ENCODE measurements around the gene PLEKHO2.

The PLEKHO2 gene

GRCh38 chr15:64855205-64855975, 13.7 kb downstream of the PLEKHO2 start:
- DNase-seq (ENCODE audit: low read depth in 2 of 2): no peak

DNA sequence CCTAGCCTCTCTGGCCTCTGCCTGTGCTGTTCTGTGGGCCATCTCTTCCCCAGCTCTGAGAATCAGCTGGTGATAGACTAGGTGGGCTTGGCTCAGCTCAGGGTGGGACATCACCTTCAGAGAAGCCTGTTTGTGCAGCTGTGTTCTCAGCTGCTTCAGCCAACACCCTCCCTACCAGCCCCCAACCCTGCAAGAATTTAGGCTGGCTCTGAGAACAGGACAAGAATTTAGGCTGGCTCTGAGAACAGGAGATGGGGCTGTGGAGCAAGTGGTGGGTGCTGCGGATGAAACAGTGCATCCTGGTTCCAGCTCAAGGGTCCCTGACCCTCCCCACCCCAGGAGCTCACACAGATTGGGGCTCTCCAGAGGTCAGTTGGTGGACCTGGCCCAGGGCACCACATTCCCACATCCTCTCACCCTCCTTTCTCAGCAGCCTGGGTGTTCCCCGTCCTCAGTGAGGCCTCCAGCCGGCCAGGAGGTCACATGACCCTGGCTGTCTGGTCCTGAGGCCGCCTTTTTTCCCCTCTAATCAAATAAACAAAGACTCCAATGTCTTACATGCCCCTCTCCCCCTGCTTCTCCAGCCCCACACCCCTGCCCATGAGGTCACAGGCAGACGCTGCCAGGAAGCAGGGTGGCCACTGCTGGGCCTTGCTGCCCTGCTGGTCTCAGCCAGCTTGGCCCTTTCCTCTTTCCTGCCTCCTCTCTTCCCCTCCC, 14.9 kb downstream of the PLEKHO2 start:
- DNase-seq (ENCODE audit: low read depth in 2 of 2): no peak

GRCh38 chr15:64857421-64857820, 15.7 kb downstream of the PLEKHO2 start:
- no peak for DNase-seq (ENCODE audit: low read depth in 2 of 2)

GRCh38 chr15:64858021-64858575, 16.4 kb downstream of the PLEKHO2 start:
- no peak for DNase-seq (ENCODE audit: low read depth in 2 of 2)

DNA sequence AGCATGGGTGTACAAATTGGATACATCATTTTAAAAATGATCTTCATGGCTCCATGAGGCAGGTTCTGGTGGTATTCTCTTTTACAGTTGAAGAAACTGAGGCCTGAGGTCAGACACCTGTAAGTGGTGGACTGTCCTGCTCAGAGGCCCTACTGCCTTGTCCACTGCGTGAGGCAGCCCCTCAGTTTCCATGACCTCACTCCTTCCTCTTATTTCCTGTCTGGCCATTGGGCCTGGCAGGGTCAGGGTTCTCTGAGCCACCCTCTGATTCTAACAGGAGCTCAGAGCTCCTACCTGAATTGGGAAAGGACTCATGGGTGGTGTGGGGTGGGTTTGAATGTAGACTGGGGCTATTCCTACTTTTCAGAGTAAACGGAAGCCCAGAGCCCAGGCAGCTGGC, 17.5 kb downstream of the PLEKHO2 start:
- DNase-seq (ENCODE audit: low read depth in 2 of 2): no peak

DNA sequence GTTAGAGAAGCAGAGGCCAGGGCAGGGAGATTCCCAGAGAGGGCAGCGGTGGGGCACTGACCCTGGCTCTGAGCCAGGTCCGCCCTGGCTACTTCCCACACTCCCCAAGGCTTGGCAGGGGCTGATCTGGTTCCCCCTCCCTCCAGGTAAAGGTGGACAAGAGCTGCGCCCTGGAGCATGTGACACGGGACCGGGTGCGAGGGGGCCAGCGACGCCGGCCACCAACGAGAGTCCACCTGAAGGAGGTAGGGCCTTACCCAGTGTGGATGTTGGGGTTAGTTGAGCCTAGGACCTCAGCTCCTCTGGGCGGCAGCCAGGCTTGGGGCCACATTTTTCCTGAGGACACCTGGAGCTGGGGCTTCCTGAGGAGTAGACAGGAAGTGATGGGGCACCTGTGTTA, 19.6 kb downstream of the PLEKHO2 start:
- no peak for DNase-seq (ENCODE audit: low read depth in 2 of 2)

- DNase-seq (ENCODE audit: low read depth in 2 of 2): no peak
Observed at GRCh38 chr15:64861960-64862359, 20.2 kb downstream of the PLEKHO2 start.

GRCh38 chr15:64862408-64862807, 20.7 kb downstream of the PLEKHO2 start:
- no peak for DNase-seq (ENCODE audit: low read depth in 2 of 2)

GRCh38 chr15:64864068-64864467, 22.4 kb downstream of the PLEKHO2 start:
- DNase-seq (ENCODE audit: low read depth in 2 of 2): no peak

GRCh38 chr15:64865126-64865997, 23.6 kb downstream of the PLEKHO2 start:
- no peak for DNase-seq (ENCODE audit: low read depth in 2 of 2)

DNA sequence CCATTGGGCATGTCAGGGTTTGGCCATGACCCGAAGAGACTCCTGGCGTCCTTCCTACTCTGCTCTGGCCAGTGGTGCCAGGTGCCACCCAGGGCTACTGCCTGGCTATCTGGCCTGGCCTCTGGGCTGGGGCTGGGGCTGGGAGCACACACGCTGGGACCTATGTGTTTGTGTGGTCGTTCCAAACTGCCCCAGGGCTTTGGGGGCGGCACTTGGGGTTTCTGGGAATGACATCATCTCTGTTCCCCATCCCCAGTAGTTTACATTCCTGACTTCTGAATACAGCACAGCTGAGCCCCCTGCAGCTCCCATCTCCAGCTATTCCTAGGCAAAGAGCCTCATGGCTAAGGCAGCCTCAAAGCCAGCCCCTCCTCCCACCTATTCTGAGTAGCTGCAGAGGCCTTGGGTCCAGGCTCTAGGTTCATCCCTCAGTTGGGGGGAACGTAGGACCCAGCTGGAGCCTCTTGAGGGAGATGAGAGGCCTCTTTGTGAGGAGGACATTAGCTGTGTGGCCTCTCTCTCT, 24.3 kb downstream of the PLEKHO2 start:
- no peak for DNase-seq (ENCODE audit: low read depth in 2 of 2)

DNA sequence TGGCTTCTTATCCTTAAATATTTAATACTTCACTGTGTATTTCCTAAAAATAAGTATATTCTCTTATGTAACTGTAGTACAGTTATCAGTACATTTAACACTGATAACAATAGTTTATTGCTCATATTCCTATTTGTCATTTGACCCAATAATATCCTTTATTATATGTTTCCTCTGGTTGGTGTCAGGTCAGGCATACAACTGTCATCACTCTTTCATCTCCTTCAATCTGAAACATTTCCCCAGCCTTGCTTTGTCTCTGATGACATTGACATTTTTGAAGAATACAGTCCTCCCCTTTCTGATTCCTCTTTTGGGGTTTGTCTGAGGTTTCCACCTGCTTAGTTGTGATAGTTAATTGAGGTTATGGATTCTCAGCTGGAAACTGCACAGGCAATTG, 27.8 kb downstream of the PLEKHO2 start:
- no peak for DNase-seq (ENCODE audit: low read depth in 2 of 2)

GRCh38 chr15:64870353-64870752, 28.6 kb downstream of the PLEKHO2 start:
- DNase-seq (ENCODE audit: low read depth in 2 of 2): no peak

DNA sequence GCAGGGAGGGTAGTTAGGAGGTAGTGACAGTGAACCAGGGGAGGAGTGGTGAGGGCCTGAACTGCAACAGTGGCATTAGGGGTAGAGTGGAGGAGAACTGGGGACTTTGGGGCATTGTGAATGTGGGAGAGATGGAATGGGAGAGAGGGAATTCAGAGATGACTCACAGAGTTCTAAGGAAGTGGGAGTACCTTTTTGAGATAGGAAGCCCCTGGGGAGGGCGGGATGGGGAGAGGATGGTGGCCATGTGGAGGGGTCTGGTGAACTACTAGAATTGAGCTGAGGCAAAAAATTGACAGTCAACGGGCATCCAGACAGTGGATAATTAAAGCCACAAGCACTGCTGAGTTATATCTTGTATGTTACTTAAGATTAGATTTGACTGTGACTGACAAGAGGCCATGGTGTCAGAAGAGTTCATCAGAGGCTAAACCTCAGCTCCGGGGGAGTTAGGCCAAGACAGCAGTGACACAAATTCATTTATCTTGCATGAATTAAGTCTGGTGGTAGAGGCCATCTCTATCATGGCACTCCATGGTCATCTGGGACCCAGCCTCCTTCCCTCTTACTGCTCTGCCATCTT, 34.0 kb downstream of the PLEKHO2 start:
- DNase-seq (ENCODE audit: low read depth in 2 of 2): no peak

- no peak for DNase-seq (ENCODE audit: low read depth in 2 of 2)
Observed at GRCh38 chr15:64877435-64877834, 35.7 kb downstream of the PLEKHO2 start.

DNA sequence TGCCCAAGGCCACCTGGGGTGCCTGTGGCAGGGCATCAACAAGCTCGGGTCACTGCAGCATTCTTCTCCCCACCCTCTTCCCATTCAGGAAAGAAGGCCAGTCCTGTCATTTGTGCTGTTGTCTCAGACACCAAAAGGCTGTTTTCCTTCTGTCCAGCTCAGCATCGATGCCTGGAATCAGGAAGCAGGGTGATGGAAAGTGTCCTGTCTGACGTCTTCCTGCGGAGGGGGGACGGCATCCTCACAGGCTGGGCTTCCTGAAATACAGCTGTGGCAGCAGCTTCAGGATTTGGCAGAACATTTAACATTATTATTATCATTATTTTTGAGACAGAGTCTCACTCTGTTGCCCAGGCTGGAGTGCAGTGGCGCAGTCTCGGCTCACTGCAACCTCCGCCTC, 37.0 kb downstream of the PLEKHO2 start:
- DNase-seq (ENCODE audit: low read depth in 2 of 2): no peak

DNA sequence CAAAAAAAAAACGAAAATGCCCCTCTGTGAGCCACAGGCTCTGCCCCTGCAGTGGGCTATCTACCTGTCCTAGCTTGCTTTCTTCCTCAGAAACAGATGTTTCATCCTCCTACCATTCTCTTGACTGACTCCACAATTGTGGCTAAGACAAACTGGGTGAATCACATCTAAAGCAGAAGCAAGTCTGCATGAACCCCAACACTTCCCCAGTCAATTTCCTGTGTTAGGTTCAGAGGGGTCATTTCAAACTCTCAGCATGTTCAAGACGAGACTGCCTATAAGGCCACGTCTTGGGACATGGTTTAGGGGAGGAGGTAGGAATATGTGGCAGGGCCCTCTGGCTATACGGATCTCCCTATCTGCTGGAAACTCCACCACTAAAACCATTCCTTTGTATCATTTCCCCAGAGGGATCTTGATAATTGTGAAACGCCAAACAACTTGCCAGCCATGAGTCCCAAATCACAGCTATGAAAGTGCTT, 41.4 kb downstream of the PLEKHO2 start:
- no peak for DNase-seq (ENCODE audit: low read depth in 2 of 2)

DNA sequence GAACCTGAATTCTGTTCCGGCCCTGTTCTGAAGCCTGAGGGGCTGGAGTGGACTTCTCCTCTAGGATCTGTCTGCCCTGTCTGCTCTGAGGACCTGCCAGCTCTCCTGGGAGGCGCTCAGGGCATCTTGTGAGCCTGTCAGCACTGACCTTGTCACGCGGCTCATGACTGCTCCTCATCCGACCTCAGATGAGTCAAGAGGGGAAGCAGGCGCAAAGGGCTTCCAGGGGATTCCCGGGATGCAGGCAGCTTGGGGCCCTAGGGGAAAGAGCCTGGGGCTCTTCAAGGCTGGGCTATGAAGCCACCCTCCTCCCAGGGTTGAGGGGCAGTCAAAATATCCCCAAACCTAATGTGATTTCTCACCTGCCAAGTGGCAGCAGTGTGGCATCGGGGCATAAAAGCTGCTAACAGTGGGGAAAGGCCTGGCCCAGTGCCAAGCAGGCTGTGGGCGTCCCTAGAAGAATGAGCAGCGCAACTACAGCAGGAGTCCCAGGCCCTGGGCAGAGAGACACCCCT, 42.3 kb downstream of the PLEKHO2 start:
- DNase-seq (ENCODE audit: low read depth in 2 of 2): peak; percentile 58 to 73

- DNase-seq (ENCODE audit: low read depth in 2 of 2): no peak
Observed at GRCh38 chr15:64884679-64885078, 43.0 kb downstream of the PLEKHO2 start.

- no peak for DNase-seq (ENCODE audit: low read depth in 2 of 2)
Observed at GRCh38 chr15:64888336-64888735, 46.6 kb downstream of the PLEKHO2 start.

GRCh38 chr15:64891561-64891960, 49.8 kb downstream of the PLEKHO2 start:
- no peak for DNase-seq (ENCODE audit: low read depth in 2 of 2)
